Measurements from ENCODE around the gene SERPINB6. TPM values are rescaled to one million over a fixed set of nuclear protein-coding genes. Genes with fewer than 3 reads are reported as not detected.
"Not testable (repeated sequence)": the region's sequence is repeated elsewhere in the genome, so short reads cannot be mapped to it uniquely, and the experiment has no call there.

The SERPINB6 gene
- polyA plus RNA-seq, 1 donor (not counting 4 experiments of a cell fraction or from before 2014, with no cell fraction given): 66.4 TPM

- no peak for FAIRE-seq
- Histone ChIP-seq H3K4me2 (ENCODE audit: control insufficient read depth, extremely low read depth, insufficient read depth, low read depth, low read length) (no peak overlapping the region), H3K36me3 (ENCODE audit: control insufficient read depth in 2 of 2, extremely low read depth in 1 of 2, insufficient read depth in 2 of 2, low read length in 2 of 2) (peaks cover 9 to 11% of the 10 kb centered on the region in 2 experiments), H3K79me2 (ENCODE audit: control insufficient read depth, insufficient read depth, low read length) (no peaks in the 10 kb centered on the region), H2AFZ (ENCODE audit: control insufficient read depth, low read length) (no peak overlapping the region), H3K4me3 (ENCODE audit: control insufficient read depth in 2 of 3, extremely low read depth in 1 of 3, insufficient read depth in 2 of 3, low read depth in 1 of 3, low read length in 3 of 3) (no peak overlapping the region), H3K9me1 (ENCODE audit: control insufficient read depth, extremely low read depth, insufficient read depth, low read length) (no peaks in the 10 kb centered on the region), H3K9me3 (ENCODE audit: control insufficient read depth, low read depth, low read length) (no peaks in the 10 kb centered on the region), H4K20me1 (ENCODE audit: control insufficient read depth, extremely low read depth, insufficient read depth, low read length) (no peaks in the 10 kb centered on the region), H3K9ac (ENCODE audit: control insufficient read depth, extremely low read depth, insufficient read depth, low read length) (no peak overlapping the region), H3K4me1 (ENCODE audit: control insufficient read depth, extremely low read depth, insufficient read depth, low read length) (peaks cover 4% of the 10 kb centered on the region), H3K27ac (ENCODE audit: control insufficient read depth, insufficient read depth, low read length) (no peak overlapping the region), H3K27me3 (ENCODE audit: control insufficient read depth, extremely low read depth, insufficient read depth, low read length) (no peaks in the 10 kb centered on the region)
- dilution Hi-C loops (cut with MboI; ENCODE audit: extremely low pct_ligation_motif_present, low sequenced_read_pairs): no loop called here
- DNase-seq (ENCODE audit: low read depth, low spot score): no peak
- TF ChIP-seq CTCF (optimal IDR thresholded peaks at IDR 0.05 in 1 of 3, IDR thresholded peaks at IDR 0.05 in 1 of 3, conservative IDR thresholded peaks at IDR 0.05 in 1 of 3; ENCODE audit: extremely low read depth in 1 of 3, insufficient read depth in 2 of 3, low read length in 3 of 3) (no peak), EZH2 (IDR thresholded peaks at IDR 0.05; ENCODE audit: low read length) (no peak)
Measured at GRCh38 chr6:3005874-3006273, 34.5 kb upstream of the SERPINB6 start.

GRCh38 chr6:3005077-3005476, 33.7 kb upstream of the SERPINB6 start:
- dilution Hi-C loops (cut with MboI; ENCODE audit: extremely low pct_ligation_motif_present, low sequenced_read_pairs): no loop called here
- H2AFZ ChIP-seq (ENCODE audit: control insufficient read depth, low read length): no peak overlapping the region
- H3K36me3 ChIP-seq (ENCODE audit: control insufficient read depth in 2 of 2, extremely low read depth in 1 of 2, insufficient read depth in 2 of 2, low read length in 2 of 2): peaks cover 3 to 5% of the 10 kb centered on the region in 2 experiments
- H3K27me3 ChIP-seq (ENCODE audit: control insufficient read depth, extremely low read depth, insufficient read depth, low read length): no peaks in the 10 kb centered on the region
- H3K4me3 ChIP-seq (ENCODE audit: control insufficient read depth in 2 of 3, extremely low read depth in 1 of 3, insufficient read depth in 2 of 3, low read depth in 1 of 3, low read length in 3 of 3): no peak overlapping the region
- no peak for FAIRE-seq
- no peaks in the 10 kb centered on the region for H3K79me2 ChIP-seq (ENCODE audit: control insufficient read depth, insufficient read depth, low read length)
- no peaks in the 10 kb centered on the region for H3K9me3 ChIP-seq (ENCODE audit: control insufficient read depth, low read depth, low read length)
- H3K9ac ChIP-seq (ENCODE audit: control insufficient read depth, extremely low read depth, insufficient read depth, low read length): no peak overlapping the region
- TF ChIP-seq EZH2 (IDR thresholded peaks at IDR 0.05; ENCODE audit: low read length): no peak
- no peak for TF ChIP-seq CTCF (optimal IDR thresholded peaks at IDR 0.05 in 1 of 3, IDR thresholded peaks at IDR 0.05 in 1 of 3, conservative IDR thresholded peaks at IDR 0.05 in 1 of 3; ENCODE audit: extremely low read depth in 1 of 3, insufficient read depth in 2 of 3, low read length in 3 of 3)
- peaks cover 7% of the 10 kb centered on the region for H3K4me1 ChIP-seq (ENCODE audit: control insufficient read depth, extremely low read depth, insufficient read depth, low read length)
- H3K27ac ChIP-seq (ENCODE audit: control insufficient read depth, insufficient read depth, low read length): no peak overlapping the region
- no peak overlapping the region for H3K4me2 ChIP-seq (ENCODE audit: control insufficient read depth, extremely low read depth, insufficient read depth, low read depth, low read length)
- no peak for DNase-seq (ENCODE audit: low read depth, low spot score)
- no peaks in the 10 kb centered on the region for H4K20me1 ChIP-seq (ENCODE audit: control insufficient read depth, extremely low read depth, insufficient read depth, low read length)
- H3K9me1 ChIP-seq (ENCODE audit: control insufficient read depth, extremely low read depth, insufficient read depth, low read length): no peaks in the 10 kb centered on the region

- H3K27ac ChIP-seq (ENCODE audit: control insufficient read depth, insufficient read depth, low read length); dilution Hi-C loops (cut with MboI; ENCODE audit: extremely low pct_ligation_motif_present, low sequenced_read_pairs): not testable (repeated sequence)
Measured at GRCh38 chr6:3003226-3003625, 31.9 kb upstream of the SERPINB6 start.

More at GRCh38 chr6:3003226-3003625, 31.9 kb upstream of the SERPINB6 start:
- H3K9me3 ChIP-seq (ENCODE audit: control insufficient read depth, low read depth, low read length); FAIRE-seq; H3K9me1 ChIP-seq (ENCODE audit: control insufficient read depth, extremely low read depth, insufficient read depth, low read length); H3K79me2 ChIP-seq (ENCODE audit: control insufficient read depth, insufficient read depth, low read length); H3K4me3 ChIP-seq (ENCODE audit: control insufficient read depth in 2 of 3, extremely low read depth in 1 of 3, insufficient read depth in 2 of 3, low read depth in 1 of 3, low read length in 3 of 3); H2AFZ ChIP-seq (ENCODE audit: control insufficient read depth, low read length); H3K36me3 ChIP-seq (ENCODE audit: control insufficient read depth in 2 of 2, extremely low read depth in 1 of 2, insufficient read depth in 2 of 2, low read length in 2 of 2); H4K20me1 ChIP-seq (ENCODE audit: control insufficient read depth, extremely low read depth, insufficient read depth, low read length); DNase-seq (ENCODE audit: low read depth, low spot score); H3K9ac ChIP-seq (ENCODE audit: control insufficient read depth, extremely low read depth, insufficient read depth, low read length); H3K4me2 ChIP-seq (ENCODE audit: control insufficient read depth, extremely low read depth, insufficient read depth, low read depth, low read length); H3K27me3 ChIP-seq (ENCODE audit: control insufficient read depth, extremely low read depth, insufficient read depth, low read length): not testable (repeated sequence)
- H3K4me1 ChIP-seq (ENCODE audit: control insufficient read depth, extremely low read depth, insufficient read depth, low read length): peaks cover 14% of the 10 kb centered on the region
